ENCODE results near the gene ARMH3.

Gene ARMH3

GRCh38 chr10:101828766-101829551 lies 227.0 kb downstream of the ARMH3 start:
- DNase-seq = no peak

GRCh38 chr10:101827919-101828600 lies 227.9 kb downstream of the ARMH3 start:
- DNase-seq = no peak

- DNase-seq = no peak
These were observed 229.0 kb downstream of the ARMH3 start for GRCh38 chr10:101826852-101827434.

DNA sequence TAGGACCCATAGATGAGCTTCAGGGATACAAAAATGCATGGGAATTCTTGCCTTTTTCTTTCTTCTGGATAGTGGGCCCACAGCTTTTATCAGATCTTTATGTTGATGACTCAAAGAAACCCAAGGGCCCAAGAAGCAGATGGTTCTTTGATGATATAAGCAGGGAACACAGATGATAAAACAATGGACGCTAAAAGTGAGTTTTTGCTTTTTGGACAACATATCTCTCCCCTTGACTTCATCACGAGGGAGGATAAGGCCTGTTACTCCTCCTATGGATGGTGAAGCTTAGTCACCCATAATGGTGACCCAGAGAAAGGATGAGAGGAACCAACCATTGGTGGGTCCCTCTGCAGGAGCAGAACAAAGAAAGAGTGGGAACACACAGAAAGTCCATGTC lies 231.2 kb downstream of the ARMH3 start:
- DNase-seq = no peak

DNA sequence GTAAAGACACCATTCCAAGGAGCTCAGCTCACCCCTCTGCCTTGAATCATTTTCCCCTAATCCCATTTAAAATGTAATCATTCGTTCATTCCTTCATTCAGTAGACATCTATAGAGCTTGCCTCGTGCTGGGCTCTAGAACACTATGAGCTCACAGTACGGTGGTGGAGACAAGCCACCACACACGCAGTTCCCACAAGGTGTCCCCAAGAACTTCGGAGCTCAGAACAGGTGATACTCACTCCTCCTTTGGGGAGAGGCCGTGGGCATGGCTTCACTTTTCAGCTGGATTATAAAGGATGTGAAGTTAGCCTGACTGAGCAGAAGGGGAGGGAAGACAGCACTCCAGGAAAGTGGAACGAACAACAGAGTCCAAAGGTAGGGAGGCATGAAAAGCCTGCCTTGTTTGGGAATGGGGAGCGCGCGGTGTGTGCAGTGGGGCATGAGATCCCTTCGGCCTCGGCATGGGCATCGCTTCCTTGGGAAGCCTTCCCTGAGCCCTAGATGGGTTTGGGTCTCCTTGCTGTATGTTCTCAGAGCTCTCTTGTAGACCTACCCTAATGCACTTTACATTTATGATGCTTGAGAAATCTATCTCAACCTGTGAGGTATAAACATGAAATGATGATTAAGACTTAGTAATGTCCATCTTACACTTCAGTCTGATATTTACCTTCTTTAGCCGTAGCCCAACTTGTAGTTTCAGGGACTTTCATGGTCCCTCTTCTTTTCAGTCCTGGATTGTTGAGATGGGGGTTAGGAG lies 236.9 kb downstream of the ARMH3 start:
- no peak for DNase-seq

GRCh38 chr10:101818119-101818871 lies 237.7 kb downstream of the ARMH3 start, which contains the start of gene OGA:
Gene OGA, minus strand, starts transcription at chr10:101818444. Its CDS starts 422 bp downstream, at chr10:101818022.
- peak; percentile 100 for DNase-seq

DNA sequence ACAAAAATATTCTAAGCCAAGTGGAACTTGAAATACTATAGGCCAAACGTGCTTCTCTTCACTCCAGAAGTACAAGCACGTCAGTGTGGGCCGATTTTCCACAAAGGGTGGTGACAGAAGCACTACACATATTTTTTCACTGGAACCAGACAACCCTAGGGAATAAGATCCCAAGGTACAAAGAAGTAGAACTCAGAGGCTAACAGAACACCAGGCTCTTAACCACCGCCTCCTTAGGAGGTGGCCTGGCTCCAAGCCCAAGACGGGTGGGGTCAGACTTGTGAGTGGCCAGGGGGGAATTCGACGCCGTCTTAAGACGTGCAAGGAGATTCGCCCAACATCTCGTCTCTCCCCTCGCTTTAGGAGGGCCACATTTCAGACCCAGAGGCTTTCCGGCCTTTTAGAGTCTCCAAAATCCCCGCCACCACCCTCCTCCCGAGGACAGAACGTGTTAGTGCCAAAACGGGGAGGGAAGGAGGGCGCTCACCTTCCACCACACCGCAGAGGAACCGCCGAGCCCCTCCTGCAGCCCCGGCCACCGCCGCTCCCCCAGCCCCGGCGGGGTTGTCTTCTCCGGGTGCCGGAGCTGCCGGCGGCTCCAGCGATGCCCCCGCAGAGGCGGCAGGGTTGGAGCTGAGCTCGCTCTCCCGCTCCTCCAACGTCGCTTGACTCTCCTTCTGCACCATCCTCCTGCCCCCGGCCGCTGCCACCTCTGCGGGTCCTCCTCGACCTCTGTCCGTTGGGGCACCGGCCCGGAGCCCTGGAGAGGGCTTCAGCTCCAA lies 238.4 kb downstream of the ARMH3 start:
- DNase-seq = no peak

DNA sequence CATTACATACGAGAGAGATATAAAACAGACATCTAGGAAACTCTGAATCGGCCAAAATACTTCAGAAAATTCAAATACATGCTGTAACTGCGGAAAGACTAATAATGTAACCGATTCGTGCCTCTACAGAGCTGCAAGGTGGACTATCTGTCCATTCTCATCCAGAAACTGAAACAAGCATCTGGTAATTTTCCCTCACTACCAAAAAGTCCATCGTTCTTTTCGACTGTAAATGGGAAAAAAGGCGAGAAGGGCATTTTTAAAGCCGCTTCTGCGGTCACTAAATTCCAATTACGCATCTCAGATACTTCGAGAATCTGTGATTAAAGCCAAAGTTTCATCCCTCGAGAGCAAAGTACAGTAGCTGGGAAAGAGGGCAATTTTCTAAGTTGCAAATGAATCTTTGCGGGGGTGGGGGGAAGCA lies 239.0 kb downstream of the ARMH3 start:
- DNase-seq = no peak

GRCh38 chr10:101816376-101816775 lies 239.6 kb downstream of the ARMH3 start:
- DNase-seq = no peak

- DNase-seq = no peak
These were observed 241.4 kb downstream of the ARMH3 start for GRCh38 chr10:101814466-101815071.

GRCh38 chr10:101812606-101813005 lies 243.4 kb downstream of the ARMH3 start:
- no peak for DNase-seq

- no peak for DNase-seq
These were observed 248.8 kb downstream of the ARMH3 start for GRCh38 chr10:101807158-101807557.

GRCh38 chr10:101803511-101803910 lies 252.5 kb downstream of the ARMH3 start:
- DNase-seq = no peak

DNA sequence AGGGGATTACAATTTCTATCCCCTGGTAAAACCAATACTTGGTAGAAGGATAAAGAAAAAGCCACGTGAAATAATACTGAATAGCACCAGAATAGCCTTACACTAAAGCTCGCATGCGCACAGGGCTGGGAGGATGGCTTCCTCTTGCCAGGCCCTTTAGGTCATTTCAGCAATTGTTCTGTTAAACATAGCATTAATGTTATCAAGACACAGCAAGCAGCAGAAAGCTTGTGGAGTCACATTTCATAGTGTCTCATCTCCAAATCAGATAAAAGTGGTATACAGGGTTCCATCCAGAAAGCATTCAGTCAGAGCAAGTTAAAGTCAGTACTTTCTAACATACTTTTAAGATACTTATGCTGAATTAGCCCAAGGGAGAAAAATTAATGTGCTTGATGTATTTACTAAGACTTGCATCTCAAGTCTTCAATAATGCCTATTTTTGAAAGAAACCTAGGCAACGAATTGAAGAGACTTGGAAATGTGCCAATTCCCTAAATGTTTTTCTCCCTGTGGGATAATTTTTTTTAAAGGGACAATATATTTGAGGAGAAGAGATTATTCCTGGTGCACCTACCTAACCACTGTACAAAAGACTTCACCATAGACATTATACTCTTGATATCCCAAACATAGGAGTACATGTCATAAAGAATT lies 258.4 kb downstream of the ARMH3 start:
- DNase-seq = no peak
